ENCODE measurements around the gene MEA1.

- TF ChIP-seq CTCF (conservative IDR thresholded peaks at IDR 0.05 in 1 of 2, IDR thresholded peaks at IDR 0.05 in 1 of 2; ENCODE audit: low read depth in 1 of 2, low read length in 2 of 2) (no peak), EZH2 (IDR thresholded peaks at IDR 0.05; ENCODE audit: low read length, missing control alignments) (no peak)
These were observed 38.6 kb upstream of the MEA1 start for GRCh38 chr6:43052225-43052841.
